DND-41 (cell line): ENCODE measurements around the gene CNOT11.

Source experiments
- CTCF ChIP-seq: IDR thresholded peaks from 2 replicates; pipeline ENCODE4 v1.5.1; 2012; ENCODE audit warnings: borderline replicate concordance, low read length, moderate library complexity, mild to moderate bottlenecking; ENCODE audit not compliant: poor library complexity, severe bottlenecking; ENCODE audit errors: extremely low read depth
- EZH2 ChIP-seq: IDR thresholded peaks from 3 replicates; pipeline ENCODE4 v1.6.1; 2012; ENCODE audit warnings: borderline replicate concordance, low read depth, mild to moderate bottlenecking, moderate library complexity, low read length, inconsistent platforms; ENCODE audit not compliant: severe bottlenecking

- no peak for TF ChIP-seq EZH2
- no peak for TF ChIP-seq CTCF
Measured at GRCh38 chr2:101295895-101296294, 43.2 kb downstream of the CNOT11 start.
